Immature natural killer cell (primary cell): ENCODE data around the gene ENSA. TPM values are rescaled to one million over a fixed set of nuclear protein-coding genes. Genes with fewer than 3 reads are reported as not detected.
"Not testable (repeated sequence)": the region's sequence is repeated elsewhere in the genome, so short reads cannot be mapped to it uniquely, and the experiment has no call there.

Source experiments
- DNase-seq, 3 donors: peaks; one replicate each; pipeline ENCODE4 v3.0.0; 2022; ENCODE audit warnings: mixed read lengths in 1 of 3
- H3K27ac Mint-ChIP-seq, 6 donors: one replicate each; pipeline ENCODE4 v1.8.0; 2020; ENCODE audit warnings: mixed read lengths in 6 of 6, mild to moderate bottlenecking in 5 of 6, inconsistent platforms in 4 of 6, moderate library complexity in 3 of 6
- H3K27me3 Mint-ChIP-seq, 3 donors: one replicate each; pipeline ENCODE4 v1.8.0; 2020 to 2021; ENCODE audit warnings: low read depth in 3 of 3, mild to moderate bottlenecking in 3 of 3, mixed read lengths in 3 of 3, moderate library complexity in 3 of 3, inconsistent platforms in 1 of 3
- H3K36me3 Mint-ChIP-seq, 3 donors: one replicate each; pipeline ENCODE4 v1.8.0; 2020; ENCODE audit warnings: mixed read lengths in 3 of 3, inconsistent platforms in 2 of 3, mild to moderate bottlenecking in 2 of 3
- H3K4me1 Mint-ChIP-seq, 2 donors: one replicate each; pipeline ENCODE4 v1.8.0; 2020; ENCODE audit warnings: inconsistent platforms in 2 of 2, mild to moderate bottlenecking in 2 of 2, mixed read lengths in 2 of 2, moderate library complexity in 1 of 2
- H3K4me3 Mint-ChIP-seq, 5 donors: one replicate each; pipeline ENCODE4 v1.8.0; 2020; ENCODE audit warnings: mild to moderate bottlenecking in 5 of 5, mixed read lengths in 5 of 5, inconsistent platforms in 3 of 5, moderate library complexity in 3 of 5
- H3K9me3 Mint-ChIP-seq, 6 donors: one replicate each; pipeline ENCODE4 v1.8.0; 2020; ENCODE audit warnings: mild to moderate bottlenecking in 6 of 6, mixed read lengths in 6 of 6, inconsistent platforms in 4 of 6, moderate library complexity in 3 of 6
- polyA plus RNA-seq, 3 donors: library from polyadenylated mRNA; unstranded; fragments of 300-500 nt; fragmentation: Illumina TruSeq; gene quantifications; one replicate each; pipeline ENCODE4 v1.2.3, GENCODE V29; 2021

Gene ENSA
- polyA plus RNA-seq, 3 donors from 2014 or later = 52.2 to 97.5 (median 82.3) TPM

DNA sequence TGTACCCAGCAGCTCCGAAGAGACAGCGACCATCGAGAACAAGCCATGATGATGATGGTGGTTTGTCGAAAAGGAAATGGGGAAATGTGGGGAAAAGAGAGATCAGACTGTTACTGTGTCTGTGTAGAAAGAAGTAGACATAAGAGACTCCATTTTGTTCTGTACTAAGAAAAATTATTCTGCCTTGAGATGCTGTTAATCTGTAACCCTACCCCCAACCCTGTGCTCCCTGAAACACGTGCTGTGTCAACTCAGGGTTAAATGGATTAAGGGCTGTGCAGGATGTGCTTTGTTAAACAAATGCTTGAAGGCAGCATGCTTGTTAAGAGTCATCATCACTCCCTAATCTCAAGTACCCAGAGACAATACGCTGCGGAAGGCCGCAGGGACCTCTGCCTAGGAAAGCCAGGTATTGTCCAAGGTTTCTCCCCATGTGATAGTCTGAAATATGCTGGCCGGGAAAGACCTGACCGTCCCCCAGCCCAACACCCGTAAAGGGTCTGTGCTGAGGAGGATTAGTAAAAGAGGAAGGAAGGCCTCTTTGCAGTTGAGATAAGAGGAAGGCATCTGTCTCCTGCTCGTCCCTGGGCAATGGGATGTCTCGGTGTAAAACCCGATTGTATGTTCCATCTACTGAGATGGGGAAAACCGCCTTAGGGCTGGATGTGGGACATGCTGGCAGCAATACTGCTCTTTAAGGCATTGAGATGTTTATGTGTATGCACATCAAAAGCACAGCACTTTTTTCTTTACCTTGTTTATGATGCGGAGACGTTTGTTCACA lies 5.6 kb upstream of the ENSA start:
- H3K27me3 Mint-ChIP-seq, H3K36me3 Mint-ChIP-seq, H3K9me3 Mint-ChIP-seq, H3K27ac Mint-ChIP-seq, H3K4me3 Mint-ChIP-seq, H3K4me1 Mint-ChIP-seq, DNase-seq: not testable (repeated sequence)

DNA sequence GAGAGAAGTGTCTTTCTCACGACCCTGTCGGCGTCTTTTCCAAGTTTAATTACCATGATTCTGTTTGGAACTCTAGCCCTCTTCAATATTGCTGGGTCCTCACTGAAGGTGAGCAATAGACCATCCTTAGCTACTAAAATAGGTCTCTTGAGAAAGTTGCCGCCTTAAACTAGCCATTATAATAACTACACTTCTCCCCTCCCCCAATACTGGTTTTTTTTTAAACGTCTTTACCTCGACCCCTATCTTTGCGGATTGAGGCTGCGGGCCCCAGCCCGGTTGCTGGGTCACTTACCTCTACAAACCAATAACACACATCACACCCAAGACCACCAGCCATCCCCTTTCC lies 672 bp downstream of the ENSA start:
- no peak for DNase-seq
- peaks cover 0 to 4% (median 2%) of the 10 kb centered on the region in 3 donors for H3K27me3 Mint-ChIP-seq
- H3K27ac Mint-ChIP-seq = no peak overlapping the region
- H3K9me3 Mint-ChIP-seq = no peaks in the 10 kb centered on the region
- H3K4me1 Mint-ChIP-seq = peaks cover 3 to 4% of the 10 kb centered on the region in 2 donors
- H3K4me3 Mint-ChIP-seq = no peak overlapping the region
- peaks cover 20 to 23% (median 22%) of the 10 kb centered on the region in 3 donors for H3K36me3 Mint-ChIP-seq

GRCh38 chr1:150627826-150628410 lies 1.5 kb downstream of the ENSA start:
- Mint-ChIP-seq H3K27me3 (peaks cover 0 to 4% (median 2%) of the 10 kb centered on the region in 3 donors), H3K4me1 (peaks cover 3 to 10% of the 10 kb centered on the region in 2 donors), H3K27ac (peak overlapping the region in 1 of 6 donors; percentile 15), H3K4me3 (peak overlapping the region in 1 of 5 donors; percentile 61), H3K36me3 (peaks cover 20 to 32% (median 30%) of the 10 kb centered on the region in 3 donors), H3K9me3 (no peaks in the 10 kb centered on the region)
- DNase-seq = no peak

DNA sequence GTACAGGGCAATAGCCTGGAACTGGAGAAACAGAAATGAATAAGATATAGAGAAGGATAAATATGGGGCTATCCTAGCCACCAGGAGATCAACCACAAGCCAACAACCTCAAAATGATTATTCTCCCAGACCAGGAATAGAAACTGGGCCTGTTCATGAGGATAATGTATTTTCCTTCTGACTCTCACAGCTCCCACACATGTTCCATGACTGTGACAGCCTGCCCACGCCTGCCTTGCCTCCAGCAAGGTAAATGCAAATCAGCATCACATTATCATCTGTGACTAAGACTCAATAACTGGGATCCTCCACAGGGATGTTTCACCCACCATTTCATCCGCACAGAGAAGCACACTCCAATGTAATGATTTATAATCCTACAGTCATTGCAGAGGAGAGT lies 3.3 kb downstream of the ENSA start:
- H3K4me3 Mint-ChIP-seq = no peak overlapping the region
- H3K9me3 Mint-ChIP-seq = no peaks in the 10 kb centered on the region
- H3K27me3 Mint-ChIP-seq = peaks cover 0 to 3% (median 0%) of the 10 kb centered on the region in 3 donors
- H3K36me3 Mint-ChIP-seq = peaks cover 18 to 38% (median 31%) of the 10 kb centered on the region in 3 donors
- H3K27ac Mint-ChIP-seq = peak overlapping the region in 3 of 6 donors; percentile 30 to 53 (median 36)
- peaks cover 6 to 22% of the 10 kb centered on the region in 2 donors for H3K4me1 Mint-ChIP-seq
- no peak for DNase-seq

DNA sequence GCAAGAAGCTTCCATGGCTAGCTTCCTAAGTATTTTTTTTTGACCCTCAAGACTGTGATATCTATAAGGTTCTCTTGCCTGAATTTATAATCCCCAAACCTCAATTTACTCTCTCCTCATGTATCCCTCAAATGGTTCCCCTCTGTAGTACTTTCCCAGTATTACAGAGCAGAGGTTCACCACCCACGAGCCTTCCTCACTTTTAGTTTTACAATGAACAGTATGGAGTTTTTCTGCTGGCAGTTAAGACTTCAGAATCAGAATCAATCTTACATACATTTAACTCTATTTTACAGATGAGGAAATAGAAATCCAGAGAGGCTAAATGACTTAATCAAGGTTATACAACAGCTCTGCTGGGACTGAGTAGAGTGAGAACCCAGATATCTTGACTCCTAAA lies 4.9 kb downstream of the ENSA start:
- not testable (repeated sequence) for H3K9me3 Mint-ChIP-seq, H3K27me3 Mint-ChIP-seq, H3K4me3 Mint-ChIP-seq, DNase-seq
- peaks cover 6 to 30% of the 10 kb centered on the region in 2 donors for H3K4me1 Mint-ChIP-seq
- peaks cover 16 to 46% (median 38%) of the 10 kb centered on the region in 3 donors for H3K36me3 Mint-ChIP-seq
- H3K27ac Mint-ChIP-seq = peak overlapping the region; percentile 4 to 70 (median 39)

DNA sequence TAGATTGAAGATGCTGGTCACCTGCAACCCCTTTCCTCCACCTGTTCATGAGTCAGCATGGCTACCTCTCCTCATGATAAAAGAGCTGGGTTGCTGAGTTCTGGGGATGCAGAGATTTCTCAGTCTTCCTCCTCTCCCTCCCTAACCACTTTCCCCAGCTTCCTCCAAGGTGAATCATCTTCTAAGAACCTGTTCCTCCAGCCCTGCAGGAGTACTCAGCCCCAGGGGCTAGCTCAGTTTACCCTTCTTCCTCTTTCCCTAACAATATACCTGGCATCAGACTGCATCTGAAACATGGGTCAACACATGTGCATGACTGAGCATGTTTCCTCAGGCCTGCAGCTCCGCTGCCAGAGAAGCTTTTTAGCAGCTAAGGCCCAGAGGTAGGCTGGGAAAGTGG lies 5.3 kb downstream of the ENSA start:
- Mint-ChIP-seq H3K27ac (peak overlapping the region in 3 of 6 donors; percentile 11 to 51 (median 30)), H3K36me3 (peaks cover 19 to 50% (median 43%) of the 10 kb centered on the region in 3 donors), H3K4me1 (peaks cover 6 to 31% of the 10 kb centered on the region in 2 donors)
- not testable (repeated sequence) for H3K9me3 Mint-ChIP-seq, H3K4me3 Mint-ChIP-seq, DNase-seq, H3K27me3 Mint-ChIP-seq

DNA sequence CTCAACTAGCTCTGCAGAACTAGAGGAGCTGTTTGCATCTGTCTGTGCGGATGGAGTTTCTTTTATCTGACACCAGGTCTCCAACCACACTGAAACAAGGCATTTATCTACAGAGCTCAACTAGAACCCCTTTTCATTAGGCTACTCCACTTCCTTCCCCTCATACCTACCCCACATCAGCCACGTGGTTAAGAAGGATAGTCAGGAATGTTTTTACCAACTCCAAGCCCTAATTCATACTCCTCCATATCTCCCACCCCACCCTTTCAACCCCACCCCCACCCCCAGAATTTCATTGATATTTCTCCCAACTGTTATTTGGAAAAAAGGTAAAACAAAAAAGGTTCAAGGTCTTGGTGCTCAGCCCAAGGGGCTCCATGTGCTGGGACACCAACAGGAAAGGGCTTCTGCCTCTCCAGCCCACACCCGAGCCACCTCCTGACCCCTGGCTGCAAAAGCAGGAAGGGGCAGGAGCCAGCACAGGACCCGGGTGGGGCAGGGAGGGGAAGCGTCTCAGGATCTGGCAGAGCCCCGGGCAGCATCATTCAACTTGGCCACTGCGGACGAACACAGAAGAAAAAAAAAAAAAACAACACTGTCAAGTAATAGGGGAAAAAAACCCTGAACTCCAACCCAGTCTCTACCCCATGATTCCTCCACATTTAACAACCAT lies 7.0 kb downstream of the ENSA start:
- Mint-ChIP-seq H3K9me3 (no peaks in the 10 kb centered on the region), H3K27me3 (peaks cover 0 to 1% (median 0%) of the 10 kb centered on the region in 3 donors), H3K27ac (peak overlapping the region; percentile 76 to 91 (median 86)), H3K4me3 (no peak overlapping the region), H3K4me1 (peaks cover 3 to 31% of the 10 kb centered on the region in 2 donors), H3K36me3 (peaks cover 20 to 48% (median 43%) of the 10 kb centered on the region in 3 donors)
- no peak for DNase-seq

- peak; percentile 49 to 66 (median 55) for DNase-seq
- Mint-ChIP-seq H3K4me3 (no peak overlapping the region), H3K36me3 (peaks cover 24 to 46% (median 45%) of the 10 kb centered on the region in 3 donors), H3K27ac (peak overlapping the region; percentile 76 to 91 (median 86)), H3K4me1 (peaks cover 3 to 33% of the 10 kb centered on the region in 2 donors), H3K27me3 (no peaks in the 10 kb centered on the region), H3K9me3 (no peaks in the 10 kb centered on the region)
These were observed 7.7 kb downstream of the ENSA start for GRCh38 chr1:150621497-150622302.

GRCh38 chr1:150620919-150621318 lies 8.5 kb downstream of the ENSA start:
- Mint-ChIP-seq H3K36me3 (peaks cover 22 to 46% (median 42%) of the 10 kb centered on the region in 3 donors), H3K4me3 (no peak overlapping the region)

DNA sequence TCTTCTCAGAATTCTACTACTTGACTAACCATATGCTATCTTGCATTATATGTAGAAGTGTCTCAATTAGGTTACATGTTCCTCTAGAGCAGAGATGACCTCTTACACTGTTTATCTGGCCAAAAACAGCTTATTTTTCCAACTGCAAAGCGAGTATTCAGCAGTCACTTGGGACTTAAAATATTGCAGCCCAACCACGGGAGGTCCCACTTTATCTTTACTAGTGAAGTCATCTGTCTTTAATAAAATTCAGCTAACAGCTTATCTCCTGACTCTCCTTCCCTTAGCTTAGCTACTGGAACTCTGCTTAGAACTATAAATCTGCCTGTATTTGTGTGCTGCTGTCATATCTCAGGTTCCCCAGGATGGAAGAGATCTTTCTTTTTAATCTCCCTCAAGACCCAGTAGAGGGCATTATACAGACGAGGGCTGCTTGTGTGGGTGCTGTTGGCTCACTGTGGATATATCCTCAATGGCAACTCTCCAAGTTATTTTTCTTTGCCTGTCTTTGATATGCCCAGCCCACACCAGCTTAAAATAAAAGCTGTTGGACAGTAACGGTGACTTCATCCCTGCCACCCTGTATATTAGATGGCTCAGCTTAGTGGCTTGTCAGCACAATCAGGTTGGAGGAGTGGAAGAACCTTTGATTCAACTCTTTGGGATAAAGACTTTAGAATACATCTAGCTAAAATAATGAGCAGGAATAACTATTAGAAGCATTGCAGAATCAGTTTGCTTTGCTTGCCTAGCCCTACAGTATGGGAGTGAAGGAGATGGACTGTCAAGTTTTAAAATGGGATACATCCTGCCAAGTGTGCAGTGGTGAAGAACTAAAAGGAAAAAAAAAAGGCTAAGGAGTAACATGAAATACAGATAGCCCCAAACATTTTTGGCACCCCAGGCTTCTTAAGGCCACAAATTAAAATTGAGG lies 9.6 kb downstream of the ENSA start:
- no peak overlapping the region for H3K4me3 Mint-ChIP-seq
- peaks cover 20 to 50% (median 33%) of the 10 kb centered on the region in 3 donors for H3K36me3 Mint-ChIP-seq
- H3K27me3 Mint-ChIP-seq = peaks cover 0 to 1% (median 0%) of the 10 kb centered on the region in 3 donors
- no peaks in the 10 kb centered on the region for H3K9me3 Mint-ChIP-seq
- no peak for DNase-seq
- peaks cover 8 to 51% of the 10 kb centered on the region in 2 donors for H3K4me1 Mint-ChIP-seq
- peak overlapping the region; percentile 15 to 78 (median 60) for H3K27ac Mint-ChIP-seq

More at GRCh38 chr1:150620919-150621318, 8.5 kb downstream of the ENSA start:
- peaks cover 0 to under 1% (median 0%) of the 10 kb centered on the region in 3 donors for H3K27me3 Mint-ChIP-seq
- no peaks in the 10 kb centered on the region for H3K9me3 Mint-ChIP-seq
- no peak for DNase-seq
- H3K4me1 Mint-ChIP-seq = peaks cover 5 to 40% of the 10 kb centered on the region in 2 donors
- peak overlapping the region; percentile 34 to 91 (median 64) for H3K27ac Mint-ChIP-seq

GRCh38 chr1:150615346-150616201 lies 13.8 kb downstream of the ENSA start:
- Mint-ChIP-seq H3K36me3 (peaks cover 15 to 31% (median 22%) of the 10 kb centered on the region in 3 donors), H3K4me3 (peak overlapping the region in 3 of 5 donors; percentile 14 to 40 (median 14)), H3K4me1 (peaks cover 40 to 65% of the 10 kb centered on the region in 2 donors), H3K9me3 (no peaks in the 10 kb centered on the region), H3K27me3 (peaks cover 3 to 26% (median 3%) of the 10 kb centered on the region in 3 donors), H3K27ac (peak overlapping the region; percentile 67 to 90 (median 80))
- DNase-seq = no peak
